Neural progenitor cell (in vitro differentiated cells): Measurements from ENCODE around the gene KXD1.

Experiments
- EZH2 ChIP-seq: fragments of 200-600 bp; sonication (generic); IDR thresholded peaks from 2 replicates; pipeline ENCODE4 v1.6.1; 2017; ENCODE audit warnings: antibody characterized with exemption, mild to moderate bottlenecking, moderate library complexity
- EZH2phosphoT487 ChIP-seq: fragments of 200-600 bp; sonication (generic); IDR thresholded peaks from 2 replicates; pipeline ENCODE4 v1.6.1; 2017; ENCODE audit warnings: antibody characterized with exemption
- TF ChIP-seq, protein P1 (sequence below): fragments of 200-600 bp; sonication (generic); IDR thresholded peaks from 2 replicates; pipeline ENCODE4 v1.5.1; 2017; ENCODE audit warnings: antibody characterized with exemption, mild to moderate bottlenecking

DNA sequence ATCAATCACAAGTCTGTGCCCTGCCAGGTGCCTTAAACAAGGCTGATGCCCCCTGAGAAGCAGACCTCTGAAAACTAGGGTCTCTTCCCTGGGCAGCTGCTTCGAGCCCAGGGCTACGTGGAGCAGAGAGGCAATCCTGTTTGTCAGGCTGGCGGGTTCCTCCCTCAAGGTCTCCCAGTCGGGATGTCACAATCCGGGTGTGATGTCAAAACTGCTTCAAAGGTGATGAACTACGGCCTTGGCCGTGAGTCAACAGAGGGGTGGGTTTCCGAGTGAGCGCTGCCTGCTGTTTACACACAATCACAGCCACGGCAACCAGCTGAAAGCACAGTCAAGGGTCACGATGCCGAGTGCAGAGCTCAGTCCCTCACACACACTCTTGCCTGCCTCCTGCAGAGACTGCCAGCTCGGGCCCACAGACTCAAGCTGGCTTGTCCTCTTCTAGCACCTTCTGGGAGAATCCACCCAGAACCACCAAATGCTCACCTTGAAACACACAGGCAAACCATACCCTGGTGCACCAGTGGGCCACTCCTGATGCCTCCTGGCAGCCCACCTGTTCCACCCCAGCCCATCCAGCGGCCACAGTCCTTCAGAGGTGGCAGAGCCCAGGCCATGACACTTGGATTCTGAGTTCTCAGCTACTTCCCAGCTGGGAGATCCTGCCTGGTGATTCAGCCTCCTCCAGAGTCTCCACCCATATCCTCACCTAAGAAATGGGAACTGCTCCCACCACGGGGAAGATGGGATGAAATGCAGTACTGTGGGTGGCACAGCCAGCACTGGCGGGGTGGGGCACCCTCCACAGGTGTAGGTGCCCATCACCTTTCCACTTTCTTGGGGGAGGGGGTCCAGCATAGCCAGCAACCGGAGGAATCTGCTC is 42.6 kb upstream of the KXD1 start:
- TF ChIP-seq, protein P1, sequence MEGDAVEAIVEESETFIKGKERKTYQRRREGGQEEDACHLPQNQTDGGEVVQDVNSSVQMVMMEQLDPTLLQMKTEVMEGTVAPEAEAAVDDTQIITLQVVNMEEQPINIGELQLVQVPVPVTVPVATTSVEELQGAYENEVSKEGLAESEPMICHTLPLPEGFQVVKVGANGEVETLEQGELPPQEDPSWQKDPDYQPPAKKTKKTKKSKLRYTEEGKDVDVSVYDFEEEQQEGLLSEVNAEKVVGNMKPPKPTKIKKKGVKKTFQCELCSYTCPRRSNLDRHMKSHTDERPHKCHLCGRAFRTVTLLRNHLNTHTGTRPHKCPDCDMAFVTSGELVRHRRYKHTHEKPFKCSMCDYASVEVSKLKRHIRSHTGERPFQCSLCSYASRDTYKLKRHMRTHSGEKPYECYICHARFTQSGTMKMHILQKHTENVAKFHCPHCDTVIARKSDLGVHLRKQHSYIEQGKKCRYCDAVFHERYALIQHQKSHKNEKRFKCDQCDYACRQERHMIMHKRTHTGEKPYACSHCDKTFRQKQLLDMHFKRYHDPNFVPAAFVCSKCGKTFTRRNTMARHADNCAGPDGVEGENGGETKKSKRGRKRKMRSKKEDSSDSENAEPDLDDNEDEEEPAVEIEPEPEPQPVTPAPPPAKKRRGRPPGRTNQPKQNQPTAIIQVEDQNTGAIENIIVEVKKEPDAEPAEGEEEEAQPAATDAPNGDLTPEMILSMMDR, result no peak
- TF ChIP-seq EZH2 (no peak), EZH2phosphoT487 (no peak)
